Hepatocyte (in vitro differentiated cells): Measurements from ENCODE around the gene CERS3. TPM values are rescaled to one million over a fixed set of nuclear protein-coding genes. Genes with fewer than 3 reads are reported as not detected.

Source experiments
- DNase-seq: peaks from one replicate; pipeline ENCODE4 v3.0.0-alpha.2; 2016; ENCODE audit warnings: low spot score
- H2AFZ ChIP-seq: fragments of 200-600 bp; sonication (generic); 2 replicates; pipeline ENCODE4 v1.6.0; 2016; ENCODE audit warnings: antibody characterized with exemption, mild to moderate bottlenecking
- H3K27ac ChIP-seq: fragments of 200-600 bp; sonication (generic); 2 replicates; pipeline ENCODE4 v1.5.1; 2016; ENCODE audit warnings: mild to moderate bottlenecking
- H3K27me3 ChIP-seq: fragments of 200-600 bp; sonication (generic); 2 replicates; pipeline ENCODE4 v1.6.1; 2016
- H3K36me3 ChIP-seq: fragments of 200-600 bp; sonication (generic); replicated peaks from 2 replicates; pipeline ENCODE4 v1.5.1; 2016; ENCODE audit warnings: low read depth; ENCODE audit not compliant: insufficient read depth
- H3K4me1 ChIP-seq: fragments of 200-600 bp; sonication (generic); 2 replicates; pipeline ENCODE4 v1.5.1; 2016; ENCODE audit warnings: mild to moderate bottlenecking, moderate library complexity; ENCODE audit not compliant: insufficient read depth
- H3K4me2 ChIP-seq: fragments of 200-600 bp; sonication (generic); 2 replicates; pipeline ENCODE4 v1.6.0; 2016
- H3K4me3 ChIP-seq: fragments of 200-600 bp; sonication (generic); 2 replicates; pipeline ENCODE4 v1.5.1; 2016; ENCODE audit warnings: mild to moderate bottlenecking
- H3K79me2 ChIP-seq: fragments of 200-600 bp; sonication (generic); 2 replicates; pipeline ENCODE4 v1.6.0; 2017; ENCODE audit warnings: mild to moderate bottlenecking
- H3K9me2 ChIP-seq: fragments of 200-600 bp; sonication (generic); replicated peaks from 2 replicates; pipeline ENCODE4 v1.6.0; 2017; ENCODE audit warnings: mild to moderate bottlenecking; ENCODE audit not compliant: insufficient read depth
- H3K9me3 ChIP-seq: fragments of 200-600 bp; sonication (generic); 2 replicates; pipeline ENCODE4 v1.5.1; 2016; ENCODE audit warnings: low read depth, mild to moderate bottlenecking
- H4K20me1 ChIP-seq: fragments of 200-600 bp; sonication (generic); 2 replicates; pipeline ENCODE4 v1.6.0; 2016; ENCODE audit warnings: mild to moderate bottlenecking; ENCODE audit not compliant: insufficient read depth, poor library complexity, severe bottlenecking
- EZH2 ChIP-seq: fragments of 200-600 bp; sonication (generic); IDR thresholded peaks from 2 replicates; pipeline ENCODE4 v1.6.1; 2016; ENCODE audit warnings: antibody characterized with exemption, mild to moderate bottlenecking, borderline replicate concordance
- EZH2phosphoT487 ChIP-seq: fragments of 200-600 bp; sonication (generic); IDR thresholded peaks from one replicate; pipeline ENCODE4 v1.6.1; 2018; ENCODE audit warnings: antibody characterized with exemption, mild to moderate bottlenecking, low read depth, moderate library complexity; ENCODE audit not compliant: unreplicated experiment, severe bottlenecking
- WGBS: methylation state at CpG from one replicate; pipeline ENCODE4 v1.1.6; 2016; ENCODE audit warnings: low lambda C conversion rate; ENCODE audit errors: missing lambda C conversion rate; 5-methylcytosine and 5-hydroxymethylcytosine counted together
- polyA plus RNA-seq: library from polyadenylated mRNA; unstranded; fragments of >200 nt; fragmentation: Nextera tagmentation; extraction: Ambion mirVana; gene quantifications from 2 replicates; pipeline ENCODE4 v1.2.1, GENCODE V29; 2016
- total RNA-seq: library from RNA; depleted of rRNA; stranded (reverse); fragments of >200 nt; gene quantifications from 2 replicates; pipeline ENCODE4 v1.2.3, GENCODE V29; 2014
- TF ChIP-seq, protein P1 (sequence below): fragments of 200-600 bp; sonication (generic); IDR thresholded peaks from 2 replicates; pipeline ENCODE4 v1.5.1; 2016; ENCODE audit warnings: antibody characterized with exemption, mild to moderate bottlenecking; ENCODE audit not compliant: poor library complexity

The CERS3 gene
- total and polyA plus RNA-seq, 2 experiments from 2014 or later: 0.53 TPM; not detected in 1

DNA sequence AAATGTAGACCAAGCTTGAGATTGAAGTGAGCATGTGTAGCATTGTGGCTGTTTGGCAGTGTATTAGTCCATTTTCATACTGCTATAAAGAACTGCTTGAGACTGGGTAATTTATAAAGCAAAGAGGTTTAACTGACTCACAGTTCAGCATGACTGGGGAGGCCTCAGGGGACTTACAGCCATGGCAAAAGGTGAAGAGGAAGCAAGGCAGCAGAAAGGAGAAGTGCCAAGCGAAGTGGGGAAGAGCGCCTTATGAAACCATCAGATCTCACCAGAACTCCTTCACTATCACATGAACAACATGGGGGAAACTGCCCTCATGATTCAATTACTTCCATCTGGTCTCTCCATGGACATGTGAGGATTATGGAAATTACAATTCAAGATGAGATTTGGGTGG, 8.6 kb upstream of the CERS3 start:
- Histone ChIP-seq H3K27me3 (no peaks in the 10 kb centered on the region), H3K4me2 (no peak overlapping the region), H4K20me1 (no peaks in the 10 kb centered on the region), H3K9me2 (no peaks in the 10 kb centered on the region), H3K4me1 (no peaks in the 10 kb centered on the region), H3K27ac (no peak overlapping the region), H2AFZ (no peak overlapping the region), H3K36me3 (no peaks in the 10 kb centered on the region), H3K79me2 (no peaks in the 10 kb centered on the region), H3K4me3 (no peak overlapping the region), H3K9me3 (no peaks in the 10 kb centered on the region)
- TF ChIP-seq EZH2 (no peak), EZH2phosphoT487 (no peak)
- TF ChIP-seq, protein P1, sequence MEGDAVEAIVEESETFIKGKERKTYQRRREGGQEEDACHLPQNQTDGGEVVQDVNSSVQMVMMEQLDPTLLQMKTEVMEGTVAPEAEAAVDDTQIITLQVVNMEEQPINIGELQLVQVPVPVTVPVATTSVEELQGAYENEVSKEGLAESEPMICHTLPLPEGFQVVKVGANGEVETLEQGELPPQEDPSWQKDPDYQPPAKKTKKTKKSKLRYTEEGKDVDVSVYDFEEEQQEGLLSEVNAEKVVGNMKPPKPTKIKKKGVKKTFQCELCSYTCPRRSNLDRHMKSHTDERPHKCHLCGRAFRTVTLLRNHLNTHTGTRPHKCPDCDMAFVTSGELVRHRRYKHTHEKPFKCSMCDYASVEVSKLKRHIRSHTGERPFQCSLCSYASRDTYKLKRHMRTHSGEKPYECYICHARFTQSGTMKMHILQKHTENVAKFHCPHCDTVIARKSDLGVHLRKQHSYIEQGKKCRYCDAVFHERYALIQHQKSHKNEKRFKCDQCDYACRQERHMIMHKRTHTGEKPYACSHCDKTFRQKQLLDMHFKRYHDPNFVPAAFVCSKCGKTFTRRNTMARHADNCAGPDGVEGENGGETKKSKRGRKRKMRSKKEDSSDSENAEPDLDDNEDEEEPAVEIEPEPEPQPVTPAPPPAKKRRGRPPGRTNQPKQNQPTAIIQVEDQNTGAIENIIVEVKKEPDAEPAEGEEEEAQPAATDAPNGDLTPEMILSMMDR: no peak
- WGBS: 21% methylated on average over 2 of the region's 2 CpGs
- DNase-seq: no peak

DNA sequence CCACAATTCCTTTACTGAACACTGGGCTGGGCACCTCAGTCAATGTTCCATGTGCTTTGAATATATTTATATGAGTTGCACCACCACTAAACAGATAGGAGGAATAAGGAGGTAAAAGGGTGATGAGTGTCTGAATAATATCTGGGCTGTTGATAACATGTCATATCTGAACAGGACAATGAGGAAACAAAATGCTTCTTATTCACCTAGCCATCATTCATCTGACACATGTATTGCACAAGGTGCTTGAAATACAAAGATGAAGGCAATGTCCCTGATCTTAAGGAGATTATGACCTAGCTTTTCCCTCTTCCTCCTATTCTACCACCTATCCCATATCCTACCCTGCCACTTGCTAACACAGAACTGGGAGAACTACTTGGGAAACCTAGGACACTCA, 8.0 kb upstream of the CERS3 start:
- H3K9me3 ChIP-seq: no peaks in the 10 kb centered on the region
- H3K4me3 ChIP-seq: no peak overlapping the region
- no peaks in the 10 kb centered on the region for H3K4me1 ChIP-seq
- no peak for DNase-seq
- no peaks in the 10 kb centered on the region for H3K9me2 ChIP-seq
- H3K79me2 ChIP-seq: no peaks in the 10 kb centered on the region
- H4K20me1 ChIP-seq: no peaks in the 10 kb centered on the region
- no peaks in the 10 kb centered on the region for H3K36me3 ChIP-seq
- no peak overlapping the region for H2AFZ ChIP-seq
- H3K4me2 ChIP-seq: no peak overlapping the region
- H3K27me3 ChIP-seq: no peaks in the 10 kb centered on the region
- TF ChIP-seq, protein P1: no peak
- TF ChIP-seq EZH2 (no peak), EZH2phosphoT487 (no peak)
- no peak overlapping the region for H3K27ac ChIP-seq

DNA sequence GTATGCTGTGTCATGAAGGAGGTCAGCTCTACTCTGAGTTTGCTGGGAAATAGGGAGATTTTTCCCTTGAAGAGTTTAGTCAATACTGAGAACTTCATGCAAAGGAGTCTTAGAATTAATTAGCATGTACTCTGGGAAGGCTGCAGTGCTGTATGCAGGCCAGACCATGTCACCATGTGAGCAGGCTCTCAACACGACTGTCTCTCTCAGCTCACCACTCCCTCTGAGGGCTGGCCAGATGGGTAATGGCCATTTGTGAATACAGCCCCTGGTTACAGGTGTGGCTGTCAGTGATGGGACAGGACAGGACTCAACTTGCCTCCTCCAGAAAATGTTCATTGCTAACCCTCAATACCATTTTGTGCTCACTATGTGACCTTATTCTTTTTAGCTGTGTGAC, 5.1 kb upstream of the CERS3 start:
- WGBS: 79% methylated on average over 1 of the region's 1 CpG
- no peak overlapping the region for H2AFZ ChIP-seq
- no peaks in the 10 kb centered on the region for H4K20me1 ChIP-seq
- H3K4me1 ChIP-seq: no peaks in the 10 kb centered on the region
- DNase-seq: no peak
- no peak overlapping the region for H3K4me2 ChIP-seq
- no peak overlapping the region for H3K4me3 ChIP-seq
- H3K27me3 ChIP-seq: no peaks in the 10 kb centered on the region
- H3K9me3 ChIP-seq: no peaks in the 10 kb centered on the region
- no peaks in the 10 kb centered on the region for H3K79me2 ChIP-seq
- TF ChIP-seq EZH2phosphoT487 (no peak), EZH2 (no peak)
- TF ChIP-seq, protein P1: no peak
- no peak overlapping the region for H3K27ac ChIP-seq
- no peaks in the 10 kb centered on the region for H3K36me3 ChIP-seq
- H3K9me2 ChIP-seq: no peaks in the 10 kb centered on the region

DNA sequence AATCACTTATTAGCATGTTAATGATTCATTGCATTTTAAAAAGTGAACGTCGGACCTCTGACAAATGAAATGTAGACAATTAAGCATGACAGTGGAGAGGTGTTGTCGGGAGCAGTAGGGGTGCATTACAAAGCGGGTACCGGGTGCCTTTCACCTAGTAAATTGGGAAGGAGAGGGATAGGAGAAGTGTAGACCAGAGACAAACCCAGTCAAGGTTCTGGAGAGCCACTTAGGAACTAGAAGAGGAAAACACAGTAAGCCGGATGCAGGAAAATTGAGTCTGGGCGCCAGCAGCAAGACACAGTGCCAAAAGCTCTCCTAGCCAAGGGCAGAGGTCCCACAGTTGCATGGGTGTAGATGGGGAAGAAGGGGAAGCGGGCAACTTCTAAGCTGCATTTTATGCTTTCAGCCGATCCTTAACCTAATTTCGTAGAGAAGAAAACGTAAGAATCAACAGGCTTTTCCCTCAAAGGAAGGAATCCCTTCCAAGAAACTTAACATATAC, 3.1 kb upstream of the CERS3 start:
- no peaks in the 10 kb centered on the region for H3K36me3 ChIP-seq
- H3K27me3 ChIP-seq: no peaks in the 10 kb centered on the region

More for the DNA sequence above, 3.1 kb upstream of the CERS3 start:
- no peak for DNase-seq
- Histone ChIP-seq H3K9me3 (no peaks in the 10 kb centered on the region), H3K27ac (no peak overlapping the region), H2AFZ (no peak overlapping the region), H3K4me2 (no peak overlapping the region), H4K20me1 (no peaks in the 10 kb centered on the region), H3K9me2 (no peaks in the 10 kb centered on the region), H3K79me2 (no peaks in the 10 kb centered on the region), H3K4me1 (no peaks in the 10 kb centered on the region), H3K4me3 (no peak overlapping the region)
- 87% methylated on average over 11 of the region's 11 CpGs for WGBS
- TF ChIP-seq, protein P1: no peak
- TF ChIP-seq EZH2phosphoT487 (no peak), EZH2 (no peak)
